Sigmoid colon (tissue), 4 donors: ENCODE results near the gene KIF2A.

Source experiments
- CTCF ChIP-seq, 4 experiments: fragments of 450-650 bp in 3 of 4; fragments of 200-600 bp in 1 of 4; IDR thresholded peaks; one replicate each; pipeline ENCODE4 v1.5.1; 2016 to 2019; ENCODE audit warnings: antibody characterized with exemption in 4 of 4, mild to moderate bottlenecking in 3 of 4, moderate library complexity in 2 of 4
- POLR2A ChIP-seq, 2 donors: fragments of 450-650 bp; IDR thresholded peaks; one replicate each; pipeline ENCODE4 v1.6.1; 2016; ENCODE audit warnings: antibody characterized with exemption in 2 of 2, mild to moderate bottlenecking in 2 of 2, moderate library complexity in 2 of 2
- POLR2AphosphoS5 ChIP-seq, 4 donors: sonication (generic); formaldehyde crosslinking; IDR thresholded peaks; one replicate each; pipeline ENCODE4 v1.6.1; 2017; ENCODE audit warnings: antibody characterized with exemption in 4 of 4

GRCh38 chr5:62327138-62328053, 21.4 kb downstream of the KIF2A start:
- TF ChIP-seq CTCF (IDR thresholded peaks at IDR 0.05), result no peak
- TF ChIP-seq POLR2A (IDR thresholded peaks at IDR 0.05), result no peak
- TF ChIP-seq POLR2AphosphoS5 (IDR thresholded peaks at IDR 0.05), result no peak
